GM18909 (cell line): ENCODE results near the gene DOCK8.
"Not testable (repeated sequence)": the region's sequence is repeated elsewhere in the genome, so short reads cannot be mapped to it uniquely, and the experiment has no call there.

Experiments used
- ATAC-seq: cut with Tn5 transposase; IDR thresholded peaks from one replicate; pipeline ENCODE4 v1.9.1; 2021; ENCODE audit warnings: mild to moderate bottlenecking; ENCODE audit not compliant: unreplicated experiment, poor library complexity

DOCK8 gene

GRCh38 chr9:401223-401622 is 186.6 kb downstream of the DOCK8 start:
- no peak for ATAC-seq

DNA sequence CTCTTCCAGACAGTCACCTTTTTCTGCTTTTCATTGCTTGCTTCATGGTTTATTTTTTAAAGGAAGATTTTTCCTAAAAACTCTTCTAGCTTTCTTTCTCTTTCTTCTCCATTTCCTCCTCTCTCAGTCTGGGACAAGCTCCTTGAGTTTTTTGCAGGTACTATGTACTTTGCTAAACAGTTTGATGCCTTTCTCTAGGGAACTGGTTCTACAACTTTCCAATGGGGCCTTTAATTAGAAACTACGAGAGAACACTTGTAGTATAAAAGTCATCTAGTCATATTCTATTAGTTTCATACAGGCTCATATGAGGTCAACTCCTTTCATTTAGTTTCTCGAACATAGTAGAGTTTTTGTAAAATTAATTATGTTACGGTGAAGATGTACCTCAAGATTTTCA is 189.6 kb downstream of the DOCK8 start:
- no peak for ATAC-seq

DNA sequence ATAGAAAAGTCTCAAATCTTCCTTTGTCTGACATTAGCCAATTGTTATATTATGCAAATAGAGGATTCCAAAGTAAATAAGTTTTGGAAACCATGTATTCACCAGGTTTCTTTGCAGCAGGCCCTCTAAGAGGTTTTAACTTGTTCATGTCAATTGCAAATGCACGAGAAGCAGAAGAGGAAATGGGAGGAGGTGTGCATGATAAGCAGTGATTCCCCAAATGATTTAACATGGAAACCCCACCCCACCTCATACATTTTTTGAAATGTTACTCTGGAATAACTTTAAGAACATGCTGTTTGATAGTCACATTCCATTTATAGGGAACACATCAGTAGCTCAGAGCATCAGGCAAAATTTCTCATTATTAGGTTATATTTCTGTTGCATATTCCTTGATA is 190.7 kb downstream of the DOCK8 start:
- no peak for ATAC-seq

DNA sequence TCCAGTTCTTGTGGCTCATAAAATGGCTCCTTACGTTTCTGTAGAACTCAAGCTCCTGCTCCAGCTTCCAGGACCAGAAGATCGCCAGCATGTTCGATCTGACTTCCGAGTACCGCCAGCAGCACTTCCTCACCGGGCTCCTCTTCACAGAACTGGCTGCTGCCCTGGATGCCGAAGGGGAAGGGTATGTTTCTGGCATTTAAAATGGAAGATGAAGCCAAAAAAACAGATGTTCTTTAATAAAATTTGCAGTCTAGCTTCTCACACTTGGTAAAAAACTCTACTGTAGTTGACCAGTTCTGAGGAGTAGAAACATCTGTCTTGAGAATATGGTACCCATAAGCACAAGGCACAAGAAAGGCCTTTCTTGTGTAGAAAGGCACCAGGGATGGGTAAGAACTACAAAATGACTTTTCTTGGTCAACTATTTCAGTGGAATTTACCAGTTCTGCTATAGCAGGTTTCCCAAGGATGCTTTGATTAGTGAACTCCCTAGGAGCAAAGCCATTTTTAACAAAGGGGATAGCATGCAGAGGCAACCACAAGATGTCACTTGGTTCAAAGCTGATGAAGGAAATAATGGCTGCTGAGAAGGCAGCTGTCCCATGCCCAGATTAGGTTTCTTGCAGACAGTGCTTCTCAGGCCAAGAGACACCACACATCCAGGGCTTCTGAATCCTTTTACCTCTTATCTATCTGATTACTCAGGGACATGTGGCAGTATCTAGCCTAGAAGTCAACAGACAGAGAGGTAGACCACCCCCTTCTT is 192.4 kb downstream of the DOCK8 start:
- ATAC-seq: no peak

GRCh38 chr9:409655-410054 is 195.0 kb downstream of the DOCK8 start:
- ATAC-seq: not testable (repeated sequence)

- ATAC-seq: no peak
Measured at GRCh38 chr9:414595-414994, 199.9 kb downstream of the DOCK8 start.

DNA sequence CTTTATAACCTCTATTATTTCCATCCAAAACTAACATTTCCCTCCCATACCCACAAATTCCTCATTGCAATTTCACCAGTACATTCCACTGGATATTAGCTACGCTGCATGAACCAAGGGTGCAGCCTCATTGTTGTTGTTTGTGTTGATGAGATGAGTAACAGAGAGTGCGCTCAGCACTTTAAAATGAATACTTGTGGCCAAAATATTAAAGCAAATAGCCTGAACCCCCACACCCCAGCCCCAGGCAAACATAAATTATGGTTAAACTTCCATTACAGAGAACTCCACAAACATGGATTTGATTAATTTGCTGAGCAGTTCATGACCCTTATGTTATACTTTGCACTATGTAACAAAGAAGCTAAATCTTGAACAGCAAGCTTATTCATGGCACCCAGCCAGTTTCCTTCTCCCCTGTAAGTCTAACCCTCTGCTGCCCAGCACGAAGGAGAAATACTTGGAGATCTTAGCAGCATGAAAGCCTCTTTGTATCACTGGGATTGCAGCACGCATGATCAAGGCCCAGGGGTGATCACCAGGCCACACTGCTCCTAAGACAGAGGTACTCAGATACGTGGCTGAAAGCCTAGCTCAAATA is 205.0 kb downstream of the DOCK8 start:
- no peak for ATAC-seq

GRCh38 chr9:421896-422295 is 207.2 kb downstream of the DOCK8 start:
- ATAC-seq: no peak

GRCh38 chr9:426264-426663 is 211.6 kb downstream of the DOCK8 start:
- no peak for ATAC-seq

GRCh38 chr9:426976-427375 is 212.3 kb downstream of the DOCK8 start:
- ATAC-seq: no peak

GRCh38 chr9:431701-432100 is 217.0 kb downstream of the DOCK8 start:
- ATAC-seq: no peak

GRCh38 chr9:436482-436881 is 221.8 kb downstream of the DOCK8 start:
- no peak for ATAC-seq

DNA sequence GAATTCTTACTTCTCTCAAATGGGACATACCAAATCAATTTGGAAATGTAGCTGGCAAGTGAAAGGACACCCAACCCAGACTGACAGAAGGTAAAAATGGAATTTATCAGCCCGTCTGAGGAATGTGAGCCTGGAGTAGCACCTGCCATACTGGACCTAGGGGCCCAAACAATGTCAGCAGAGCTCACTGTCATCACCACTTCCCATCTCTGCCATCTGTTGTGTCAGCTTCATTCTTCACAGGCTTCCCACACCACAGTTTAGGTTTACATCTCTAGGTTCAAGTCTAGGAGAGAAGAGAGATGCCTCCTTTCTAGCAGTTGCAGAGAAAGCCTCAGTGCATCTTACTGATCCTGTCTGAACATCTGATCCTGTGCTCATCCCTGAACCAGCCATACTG is 222.4 kb downstream of the DOCK8 start:
- no peak for ATAC-seq

GRCh38 chr9:437574-438001 is 222.9 kb downstream of the DOCK8 start:
- no peak for ATAC-seq

- ATAC-seq: no peak
Measured at GRCh38 chr9:438066-438465, 223.4 kb downstream of the DOCK8 start.

GRCh38 chr9:438961-439768 is 224.5 kb downstream of the DOCK8 start:
- no peak for ATAC-seq

DNA sequence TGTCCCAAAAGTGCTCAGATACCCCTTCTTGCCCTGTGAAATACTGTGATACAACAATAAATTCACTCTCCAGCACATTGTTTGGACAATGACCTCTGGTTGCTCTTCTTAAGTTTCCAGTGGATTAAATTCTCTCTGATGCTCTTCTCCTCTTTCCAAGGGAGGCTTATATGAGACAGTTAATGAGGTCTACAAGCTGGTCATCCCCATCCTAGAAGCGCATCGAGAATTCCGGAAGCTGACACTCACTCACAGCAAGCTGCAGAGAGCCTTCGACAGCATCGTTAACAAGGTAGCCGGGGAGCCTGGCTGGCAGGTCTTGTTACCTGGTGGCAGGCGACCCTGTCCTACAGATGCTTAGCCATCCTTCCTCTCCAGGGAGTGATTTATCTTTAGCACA is 226.5 kb downstream of the DOCK8 start:
- ATAC-seq: no peak

- ATAC-seq: no peak
Measured at GRCh38 chr9:444528-444927, 229.9 kb downstream of the DOCK8 start.

DNA sequence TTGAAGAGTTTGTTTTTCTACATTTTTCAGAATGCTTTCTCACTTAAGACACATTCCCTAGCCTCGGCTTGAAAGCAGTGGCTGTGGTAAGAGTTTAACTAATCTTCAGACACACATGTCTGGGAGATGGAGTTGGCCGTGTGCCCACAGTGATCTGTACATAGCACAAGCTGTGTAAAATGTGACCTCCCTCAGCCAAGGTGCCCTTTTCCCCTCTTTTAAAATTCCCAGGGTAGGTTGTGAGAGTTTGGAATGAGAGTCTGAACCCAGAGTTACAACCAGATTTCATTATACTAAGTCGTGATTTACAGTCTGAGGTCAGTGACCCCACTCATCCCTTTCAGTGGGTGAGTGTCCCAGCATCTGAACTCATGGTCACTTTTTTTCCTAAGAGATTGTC is 230.4 kb downstream of the DOCK8 start:
- ATAC-seq: no peak

GRCh38 chr9:446074-446699 is 231.5 kb downstream of the DOCK8 start:
- no peak for ATAC-seq
